GM23338 (cell line): ENCODE results near the gene DDC. TPM values are rescaled to one million over a fixed set of nuclear protein-coding genes. Genes with fewer than 3 reads are reported as not detected.

ENCODE experiments used
- ATAC-seq: fragments of 200-7000 bp; cut with Tn5 transposase; 3 replicates; pipeline ENCODE4 v1.9.1; 2020
- DNase-seq: peaks from one replicate; pipeline ENCODE4 v3.0.0-alpha.2; 2015; ENCODE audit warnings: low spot score
- H2AFZ ChIP-seq: fragments of 200-600 bp; sonication (generic); 2 replicates; pipeline ENCODE4 v1.8.0; 2016; ENCODE audit warnings: antibody characterized with exemption, mild to moderate bottlenecking, moderate library complexity
- H3F3A ChIP-seq: fragments of 200-600 bp; sonication (generic); replicated peaks from 2 replicates; pipeline ENCODE4 v1.8.0; 2017; ENCODE audit warnings: antibody characterized with exemption, mixed run types, low read depth
- H3K27ac ChIP-seq: fragments of 200-600 bp; sonication (generic); 2 replicates; pipeline ENCODE4 v1.6.1; 2016; ENCODE audit warnings: low read depth
- H3K27me3 ChIP-seq: fragments of 200-600 bp; sonication (generic); 2 replicates; pipeline ENCODE4 v1.8.0; 2016; ENCODE audit warnings: mild to moderate bottlenecking, mixed run types, moderate library complexity; ENCODE audit not compliant: insufficient read depth
- H3K36me3 ChIP-seq: fragments of 200-600 bp; sonication (generic); 2 replicates; pipeline ENCODE4 v1.8.0; 2016; ENCODE audit warnings: mild to moderate bottlenecking; ENCODE audit not compliant: insufficient read depth
- H3K4me1 ChIP-seq: fragments of 200-600 bp; sonication (generic); 2 replicates; pipeline ENCODE4 v1.8.0; 2016; ENCODE audit warnings: mild to moderate bottlenecking, moderate library complexity; ENCODE audit not compliant: insufficient read depth
- H3K4me2 ChIP-seq: fragments of 200-600 bp; sonication (generic); 2 replicates; pipeline ENCODE4 v1.7.1; 2017; ENCODE audit warnings: mixed run types
- H3K4me3 ChIP-seq: fragments of 200-600 bp; sonication (generic); 2 replicates; pipeline ENCODE4 v1.6.1; 2016; ENCODE audit warnings: mixed run types
- H3K79me2 ChIP-seq: fragments of 200-600 bp; sonication (generic); replicated peaks from 2 replicates; pipeline ENCODE4 v1.8.0; 2017; ENCODE audit warnings: mild to moderate bottlenecking; ENCODE audit not compliant: insufficient read depth
- H3K9me2 ChIP-seq: fragments of 200-600 bp; sonication (generic); 2 replicates; pipeline ENCODE4 v1.8.0; 2017; ENCODE audit not compliant: insufficient read depth
- H4K20me1 ChIP-seq: fragments of 200-600 bp; sonication (generic); replicated peaks from 2 replicates; pipeline ENCODE4 v1.8.0; 2017; ENCODE audit warnings: mild to moderate bottlenecking; ENCODE audit not compliant: insufficient read depth
- H3K27ac Mint-ChIP-seq: 2 replicates; pipeline ENCODE4 v1.8.0; 2020; ENCODE audit warnings: inconsistent platforms, mild to moderate bottlenecking, moderate library complexity, mixed read lengths
- H3K27me3 Mint-ChIP-seq: 3 replicates; pipeline ENCODE4 v1.8.0; 2022; ENCODE audit warnings: low read depth, mild to moderate bottlenecking, moderate library complexity, mixed read lengths, inconsistent platforms; ENCODE audit not compliant: insufficient read depth, poor library complexity
- H3K36me3 Mint-ChIP-seq: 3 replicates; pipeline ENCODE4 v1.8.0; 2021; ENCODE audit warnings: low read depth, mild to moderate bottlenecking, inconsistent platforms, moderate library complexity, mixed read lengths
- H3K4me1 Mint-ChIP-seq: 3 replicates; pipeline ENCODE4 v1.8.0; 2020; ENCODE audit warnings: mild to moderate bottlenecking, inconsistent platforms, mixed read lengths
- H3K4me3 Mint-ChIP-seq: 3 replicates; pipeline ENCODE4 v1.8.0; 2021; ENCODE audit warnings: moderate library complexity, mild to moderate bottlenecking, inconsistent platforms, mixed read lengths
- H3K9me3 Mint-ChIP-seq: 3 replicates; pipeline ENCODE4 v1.8.0; 2020; ENCODE audit warnings: moderate library complexity, mild to moderate bottlenecking, inconsistent platforms, mixed read lengths
- CREB1 ChIP-seq: fragments of 250-450 bp; sonication (Bioruptor Pico); IDR thresholded peaks from 2 replicates; pipeline ENCODE4 v1.5.0; 2020; ENCODE audit warnings: low read depth, mild to moderate bottlenecking, moderate library complexity
- CTCF ChIP-seq, 2 experiments: fragments of 200-600 bp in 1 of 2; sonication (generic) in 1 of 2; conservative IDR thresholded peaks; 2 replicates each; pipeline versions ENCODE4 v1.5.1 to v1.6.1; 2016 to 2017; ENCODE audit warnings: antibody characterized with exemption in 2 of 2, low read depth in 2 of 2, mild to moderate bottlenecking in 2 of 2, moderate library complexity in 1 of 2
- ETS1 ChIP-seq: IDR thresholded peaks from 2 replicates; pipeline ENCODE4 v1.6.1; 2016; ENCODE audit warnings: antibody characterized with exemption
- EZH2 ChIP-seq: fragments of 200-600 bp; sonication (generic); IDR thresholded peaks from one replicate; pipeline ENCODE4 v1.8.0; 2017; ENCODE audit warnings: antibody characterized with exemption, mild to moderate bottlenecking, low read depth; ENCODE audit not compliant: unreplicated experiment
- EZH2phosphoT487 ChIP-seq: fragments of 200-600 bp; sonication (generic); IDR thresholded peaks from one replicate; pipeline ENCODE4 v1.8.1; 2018; ENCODE audit warnings: antibody characterized with exemption; ENCODE audit not compliant: unreplicated experiment
- ZNF331 ChIP-seq: fragments of 250-450 bp; sonication (Bioruptor Pico); IDR thresholded peaks from 2 replicates; pipeline ENCODE4 v1.5.0; 2020; ENCODE audit warnings: low read depth, mild to moderate bottlenecking, moderate library complexity
- ZNF462 ChIP-seq: fragments of 250-450 bp; sonication (Bioruptor Pico); IDR thresholded peaks from 2 replicates; pipeline ENCODE4 v1.5.0; 2020; ENCODE audit warnings: mild to moderate bottlenecking, moderate library complexity
- polyA plus RNA-seq: library from polyadenylated mRNA; unstranded; fragments of >200 nt; fragmentation: Nextera tagmentation; extraction: Ambion mirVana; gene quantifications from 2 replicates; pipeline ENCODE4 v1.2.1, GENCODE V29; 2016
- total RNA-seq: library from RNA; depleted of rRNA; stranded (reverse); fragments of >200 nt; shearing (Covaris generic); gene quantifications from 2 replicates; pipeline ENCODE4 v1.2.3, GENCODE V29; 2014

Gene DDC
- total and polyA plus RNA-seq, 2 experiments from 2014 or later, result not detected

GRCh38 chr7:50456371-50457123 is 108.7 kb downstream of the DDC start:
- Histone ChIP-seq H3K4me3 (no peak overlapping the region), H3K9me2 (peaks cover 4% of the 10 kb centered on the region), H2AFZ (no peak overlapping the region), H3F3A (no peaks in the 10 kb centered on the region), H3K27ac (no peak overlapping the region), H3K27me3 (peaks cover 8% of the 10 kb centered on the region; the same call in 1 of the 2 replicates), H3K36me3 (no peaks in the 10 kb centered on the region), H3K4me2 (no peak overlapping the region), H3K79me2 (no peaks in the 10 kb centered on the region), H3K4me1 (no peaks in the 10 kb centered on the region), H4K20me1 (no peaks in the 10 kb centered on the region)
- peaks cover 24% of the 10 kb centered on the region for H3K9me3 Mint-ChIP-seq
- DNase-seq (no peak), ATAC-seq (no peak)
- no peaks in the 10 kb centered on the region for H3K4me1 Mint-ChIP-seq
- H3K27me3 Mint-ChIP-seq, result no peaks in the 10 kb centered on the region
- TF ChIP-seq EZH2 (no peak), ZNF462 (no peak), ZNF331 (CRISPR knock-in tag) (no peak), CREB1 (CRISPR knock-in tag) (no peak), ETS1 (no peak), EZH2phosphoT487 (no peak), CTCF (conservative IDR thresholded peaks at IDR 0.05; ENCODE audit: low read depth in 2 of 2) (no peak)
- no peak overlapping the region for H3K4me3 Mint-ChIP-seq
- H3K27ac Mint-ChIP-seq, result no peak overlapping the region
- peaks cover 10% of the 10 kb centered on the region; the same call in 2 of the 3 replicates for H3K36me3 Mint-ChIP-seq
